ENCODE measurements around the gene IL17RD.
A peak's percentile ranks its signal among the peaks of the same experiment; 100 is the strongest.

The IL17RD gene

GRCh38 chr3:57158813-57159738 lies 6.1 kb downstream of the IL17RD start:
- DNase-seq, result peak in 1 of 5 donors; percentile 35

- no peak for DNase-seq
These were observed 6.8 kb downstream of the IL17RD start for GRCh38 chr3:57158325-57158724.

GRCh38 chr3:57157545-57157944 lies 7.6 kb downstream of the IL17RD start:
- no peak for DNase-seq

GRCh38 chr3:57155310-57155643 lies 9.9 kb downstream of the IL17RD start:
- DNase-seq, result no peak

GRCh38 chr3:57154470-57155309 lies 10.5 kb downstream of the IL17RD start:
- DNase-seq, result no peak

GRCh38 chr3:57152151-57153143 lies 12.7 kb downstream of the IL17RD start:
- DNase-seq, result no peak

GRCh38 chr3:57151749-57152148 lies 13.4 kb downstream of the IL17RD start:
- DNase-seq, result no peak

- no peak for DNase-seq
These were observed 14.1 kb downstream of the IL17RD start for GRCh38 chr3:57151021-57151449.

GRCh38 chr3:57150113-57150581 lies 15.0 kb downstream of the IL17RD start:
- no peak for DNase-seq

- no peak for DNase-seq
These were observed 18.1 kb downstream of the IL17RD start for GRCh38 chr3:57147071-57147470.

- no peak for DNase-seq
These were observed 19.3 kb downstream of the IL17RD start for GRCh38 chr3:57145852-57146251.

GRCh38 chr3:57144952-57145351 lies 20.2 kb downstream of the IL17RD start:
- DNase-seq, result no peak

- no peak for DNase-seq
These were observed 21.2 kb downstream of the IL17RD start for GRCh38 chr3:57143886-57144459.

GRCh38 chr3:57142411-57142723 lies 22.8 kb downstream of the IL17RD start:
- no peak for DNase-seq

- no peak for DNase-seq
These were observed 23.3 kb downstream of the IL17RD start for GRCh38 chr3:57141719-57142410.

- DNase-seq, result no peak
These were observed 24.3 kb downstream of the IL17RD start for GRCh38 chr3:57140894-57141293.

- DNase-seq, result no peak
These were observed 29.0 kb downstream of the IL17RD start for GRCh38 chr3:57135964-57136719.

GRCh38 chr3:57133157-57133556 lies 32.0 kb downstream of the IL17RD start:
- no peak for DNase-seq

GRCh38 chr3:57132674-57133073 lies 32.5 kb downstream of the IL17RD start:
- DNase-seq, result no peak

- DNase-seq, result no peak
These were observed 34.0 kb downstream of the IL17RD start for GRCh38 chr3:57131210-57131588.

Data from T-helper 1 cell (primary cell).